ENCODE results near the gene MAST4.

DNA sequence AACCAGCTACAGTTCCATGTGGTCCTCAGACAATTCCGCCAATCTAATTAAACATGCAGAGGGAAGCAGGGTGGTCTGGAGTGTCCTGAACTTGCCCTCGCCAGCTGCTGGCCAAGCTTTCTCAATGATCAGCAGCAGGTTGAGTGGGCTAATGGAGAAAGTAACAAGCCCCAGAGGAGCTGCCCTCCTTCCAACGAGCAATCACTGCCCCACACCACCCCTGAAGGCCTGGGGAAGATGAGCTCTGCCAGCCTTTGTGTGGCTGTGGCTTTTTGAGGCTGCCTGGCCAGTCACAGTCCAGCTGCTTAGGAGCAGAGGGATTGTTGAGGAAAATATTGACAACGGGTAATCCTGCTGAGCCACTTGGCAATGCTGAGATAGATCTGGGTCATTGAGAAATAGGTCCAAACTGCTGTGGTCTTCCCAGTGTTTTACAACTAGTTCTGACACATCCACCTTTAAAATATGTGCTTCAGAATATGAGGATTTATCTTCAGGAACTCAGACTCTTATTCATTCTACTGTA is 493.1 kb downstream of the MAST4 start:
- TF ChIP-seq, protein P1, sequence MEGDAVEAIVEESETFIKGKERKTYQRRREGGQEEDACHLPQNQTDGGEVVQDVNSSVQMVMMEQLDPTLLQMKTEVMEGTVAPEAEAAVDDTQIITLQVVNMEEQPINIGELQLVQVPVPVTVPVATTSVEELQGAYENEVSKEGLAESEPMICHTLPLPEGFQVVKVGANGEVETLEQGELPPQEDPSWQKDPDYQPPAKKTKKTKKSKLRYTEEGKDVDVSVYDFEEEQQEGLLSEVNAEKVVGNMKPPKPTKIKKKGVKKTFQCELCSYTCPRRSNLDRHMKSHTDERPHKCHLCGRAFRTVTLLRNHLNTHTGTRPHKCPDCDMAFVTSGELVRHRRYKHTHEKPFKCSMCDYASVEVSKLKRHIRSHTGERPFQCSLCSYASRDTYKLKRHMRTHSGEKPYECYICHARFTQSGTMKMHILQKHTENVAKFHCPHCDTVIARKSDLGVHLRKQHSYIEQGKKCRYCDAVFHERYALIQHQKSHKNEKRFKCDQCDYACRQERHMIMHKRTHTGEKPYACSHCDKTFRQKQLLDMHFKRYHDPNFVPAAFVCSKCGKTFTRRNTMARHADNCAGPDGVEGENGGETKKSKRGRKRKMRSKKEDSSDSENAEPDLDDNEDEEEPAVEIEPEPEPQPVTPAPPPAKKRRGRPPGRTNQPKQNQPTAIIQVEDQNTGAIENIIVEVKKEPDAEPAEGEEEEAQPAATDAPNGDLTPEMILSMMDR (IDR thresholded peaks at IDR 0.05) = no peak
- TF ChIP-seq ZNF302 (CRISPR knock-in tag; IDR thresholded peaks at IDR 0.05) (no peak), JUN (IDR thresholded peaks at IDR 0.05) (no peak), RARB (CRISPR knock-in tag; IDR thresholded peaks at IDR 0.05) (no peak), EP300 (IDR thresholded peaks at IDR 0.05) (no peak), MYC (IDR thresholded peaks at IDR 0.05; ENCODE audit: borderline replicate concordance, low read length) (no peak), POLR2A (IDR thresholded peaks at IDR 0.05; ENCODE audit: low read length) (no peak), HOXA7 (CRISPR knock-in tag; IDR thresholded peaks at IDR 0.05) (no peak), CHD2 (IDR thresholded peaks at IDR 0.05; ENCODE audit: low read length, partially characterized antibody) (no peak), RFX5 (IDR thresholded peaks at IDR 0.05) (no peak)

Measured in A549 (cell line).